Caco-2 (cell line): ENCODE results near the gene DNA2. TPM values are rescaled to one million over a fixed set of nuclear protein-coding genes. Genes with fewer than 3 reads are reported as not detected.

Experiments used
- BruUV-seq: library from RNA; stranded (reverse); fragments of 400-500 nt; replicated peaks from 2 replicates; lab custom pipeline; 2021; lab: Mats Ljungman, UMichigan
- CTCF ChIA-PET: fragments of 300-600 bp; sonication (Branson Sonifier 250); formaldehyde crosslinking; loops from one replicate; lab custom pipeline; 2022; ENCODE audit warnings: antibody characterized with exemption; lab: Charles Lee
- POLR2A ChIA-PET: fragments of 300-600 bp; sonication (Branson Sonifier 250); formaldehyde crosslinking; loops from one replicate; lab custom pipeline; 2022; ENCODE audit warnings: antibody characterized with exemption; lab: Charles Lee
- DNase-seq, 2 experiments: peaks; one replicate each; pipeline versions ENCODE4 v3.0.0 to v3.0.0-alpha.2; 2020 to 2022
- H3K27me3 ChIP-seq: replicated peaks from 2 replicates; pipeline ENCODE4 v1.6.0; 2011; ENCODE audit warnings: low read length; ENCODE audit not compliant: control insufficient read depth, insufficient read depth
- H3K36me3 ChIP-seq: 2 replicates; pipeline ENCODE4 v1.5.1; 2011; ENCODE audit warnings: low read length; ENCODE audit not compliant: control insufficient read depth, insufficient read depth
- H3K4me1 ChIP-seq: fragments of 250-450 bp; sonication (Bioruptor Pico); 2 replicates; pipeline ENCODE4 v1.5.1; 2020; ENCODE audit warnings: mild to moderate bottlenecking
- H3K4me3 ChIP-seq: 2 replicates; pipeline ENCODE4 v1.5.1; 2011; ENCODE audit warnings: low read depth, mild to moderate bottlenecking, control low read depth, low read length
- H3K9me3 ChIP-seq: fragments of 250-450 bp; sonication (Bioruptor Pico); 2 replicates; pipeline ENCODE4 v1.5.1; 2020; ENCODE audit warnings: mild to moderate bottlenecking, moderate library complexity
- H3K27ac Mint-ChIP-seq: one replicate; pipeline ENCODE4 v1.8.0; 2022; ENCODE audit warnings: mixed read lengths; ENCODE audit not compliant: unreplicated experiment
- H3K27me3 Mint-ChIP-seq: one replicate; pipeline ENCODE4 v1.8.0; 2022; ENCODE audit warnings: mixed read lengths; ENCODE audit not compliant: insufficient read depth, unreplicated experiment
- H3K36me3 Mint-ChIP-seq: one replicate; pipeline ENCODE4 v1.8.0; 2022; ENCODE audit warnings: mild to moderate bottlenecking, mixed read lengths; ENCODE audit not compliant: insufficient read depth, unreplicated experiment
- H3K4me1 Mint-ChIP-seq: one replicate; pipeline ENCODE4 v1.8.0; 2022; ENCODE audit warnings: low read depth, mixed read lengths; ENCODE audit not compliant: unreplicated experiment
- H3K4me3 Mint-ChIP-seq: one replicate; pipeline ENCODE4 v1.8.0; 2022; ENCODE audit warnings: mild to moderate bottlenecking, moderate library complexity, mixed read lengths; ENCODE audit not compliant: unreplicated experiment
- H3K9me3 Mint-ChIP-seq: one replicate; pipeline ENCODE4 v1.8.0; 2022; ENCODE audit warnings: mixed read lengths; ENCODE audit not compliant: unreplicated experiment
- CTCF ChIP-seq, 2 experiments: fragments of 200-600 bp in 1 of 2; IDR thresholded peaks; 1 replicate in 1 of 2; 2 replicates in 1 of 2; pipeline versions ENCODE4 v1.5.1 to v1.8.0; 2011 to 2022; ENCODE audit warnings: antibody characterized with exemption in 1 of 2, control low read depth in 1 of 2, inconsistent platforms in 1 of 2, low read depth in 1 of 2, low read length in 1 of 2, mild to moderate bottlenecking in 1 of 2, moderate library complexity in 1 of 2; ENCODE audit not compliant: insufficient read depth in 1 of 2, severe bottlenecking in 1 of 2, unreplicated experiment in 1 of 2
- intact Hi-C: fragments of 100-400 bp; cut with micrococcal nuclease; formaldehyde crosslinking; loops from one replicate; pipeline ENCODE4 v1.10.0; 2022; ENCODE audit not compliant: unreplicated experiment
- total RNA-seq: library from RNA; stranded (reverse); gene quantifications from 2 replicates; pipeline ENCODE4 v1.2.3, GENCODE V29; 2022

Gene DNA2
- total RNA-seq, 1 experiment from 2014 or later = 88.1 TPM

GRCh38 chr10:68435803-68436202 lies 36.0 kb downstream of the DNA2 start:
- Histone ChIP-seq H3K27me3 (no peaks in the 10 kb centered on the region), H3K9me3 (no peaks in the 10 kb centered on the region), H3K4me1 (no peaks in the 10 kb centered on the region), H3K36me3 (peaks cover 3% of the 10 kb centered on the region; the same call in 1 of the 2 replicates), H3K4me3 (no peak overlapping the region)
- Mint-ChIP-seq H3K27ac (no peak overlapping the region), H3K27me3 (no peaks in the 10 kb centered on the region), H3K36me3 (peaks cover 73% of the 10 kb centered on the region), H3K4me1 (no peaks in the 10 kb centered on the region), H3K9me3 (no peaks in the 10 kb centered on the region), H3K4me3 (no peak overlapping the region)
- TF ChIP-seq CTCF (IDR thresholded peaks at IDR 0.05; ENCODE audit: insufficient read depth in 1 of 2, low read depth in 1 of 2, low read length in 1 of 2, severe bottlenecking in 1 of 2, unreplicated experiment in 1 of 2) = no peak
- CTCF ChIA-PET = no interaction called here
- POLR2A ChIA-PET = no interaction called here
- BruUV-seq = no TSS peak
- no peak for DNase-seq
- intact Hi-C loops = no loop called here

- no peak overlapping the region for H3K4me3 Mint-ChIP-seq
- Histone ChIP-seq H3K4me3 (no peak overlapping the region), H3K4me1 (no peaks in the 10 kb centered on the region), H3K9me3 (no peaks in the 10 kb centered on the region), H3K36me3 (peaks cover 3% of the 10 kb centered on the region; the same call in 1 of the 2 replicates), H3K27me3 (no peaks in the 10 kb centered on the region)
- H3K27me3 Mint-ChIP-seq = no peaks in the 10 kb centered on the region
- no peaks in the 10 kb centered on the region for H3K4me1 Mint-ChIP-seq
- no peak overlapping the region for H3K27ac Mint-ChIP-seq
- ChIA-PET CTCF (no interaction called here), POLR2A (no interaction called here)
- TF ChIP-seq CTCF (IDR thresholded peaks at IDR 0.05; ENCODE audit: insufficient read depth in 1 of 2, low read depth in 1 of 2, low read length in 1 of 2, severe bottlenecking in 1 of 2, unreplicated experiment in 1 of 2) = no peak
- peaks cover 79% of the 10 kb centered on the region for H3K36me3 Mint-ChIP-seq
- intact Hi-C loops = no loop called here
- H3K9me3 Mint-ChIP-seq = no peaks in the 10 kb centered on the region
- BruUV-seq = no TSS peak
- no peak for DNase-seq
Observed at GRCh38 chr10:68434657-68435056, 37.1 kb downstream of the DNA2 start.

- Histone ChIP-seq H3K9me3 (no peaks in the 10 kb centered on the region), H3K4me1 (no peaks in the 10 kb centered on the region), H3K4me3 (no peak overlapping the region), H3K27me3 (no peaks in the 10 kb centered on the region), H3K36me3 (peaks cover 3% of the 10 kb centered on the region; the same call in 1 of the 2 replicates)
- peaks cover 84% of the 10 kb centered on the region for H3K36me3 Mint-ChIP-seq
- intact Hi-C loops = no loop called here
- BruUV-seq = no TSS peak
- DNase-seq = no peak
- no peaks in the 10 kb centered on the region for H3K9me3 Mint-ChIP-seq
- no peak overlapping the region for H3K4me3 Mint-ChIP-seq
- no peaks in the 10 kb centered on the region for H3K4me1 Mint-ChIP-seq
- CTCF ChIA-PET = interaction anchor here (0.6 kb wide), 1 partner anchor 286 kb away, joined by 4 read pairs; no protein-coding TSS in a partner anchor
- H3K27me3 Mint-ChIP-seq = no peaks in the 10 kb centered on the region
- TF ChIP-seq CTCF (IDR thresholded peaks at IDR 0.05; ENCODE audit: insufficient read depth in 1 of 2, low read depth in 1 of 2, low read length in 1 of 2, severe bottlenecking in 1 of 2, unreplicated experiment in 1 of 2) = no peak
- POLR2A ChIA-PET = no interaction called here
- H3K27ac Mint-ChIP-seq = no peak overlapping the region
Observed at GRCh38 chr10:68428396-68429104, 43.2 kb downstream of the DNA2 start.
